ENCODE results near the gene RIMS3. TPM values are rescaled to one million over a fixed set of nuclear protein-coding genes. Genes with fewer than 3 reads are reported as not detected.

RIMS3 gene
- total and polyA plus RNA-seq, 4 donors: 4.9 to 18.3 (median 11.5) TPM

- no peaks in the 10 kb centered on the region for H3K27me3 ChIP-seq (ENCODE audit: control insufficient read depth in 1 of 2, insufficient read depth in 2 of 2, low read length in 1 of 2)
- no peak for ATAC-seq (ENCODE audit: low FRiP score)
These were observed 21.6 kb upstream of the RIMS3 start for GRCh38 chr1:40687059-40687458.

GRCh38 chr1:40684669-40685068, 19.2 kb upstream of the RIMS3 start:
- 94 to 96% methylated on average over 3 of the region's 3 CpGs for WGBS, 2 donors
- ATAC-seq (ENCODE audit: low FRiP score): no peak
- intact Hi-C loops (cut with DNase I): no loop called here
- no peaks in the 10 kb centered on the region for H3K27me3 ChIP-seq (ENCODE audit: control insufficient read depth in 1 of 2, insufficient read depth in 2 of 2, low read length in 1 of 2)
- no peak for DNase-seq
- H3K9me3 ChIP-seq (ENCODE audit: control insufficient read depth, low read length): no peaks in the 10 kb centered on the region
- H3K4me1 ChIP-seq (ENCODE audit: control insufficient read depth in 1 of 2, insufficient read depth in 2 of 2, low read length in 2 of 2): no peaks in the 10 kb centered on the region
- H3K4me3 ChIP-seq (ENCODE audit: low read length in 2 of 2): no peak overlapping the region
- H3K27ac ChIP-seq (ENCODE audit: low read depth in 1 of 2, low read length in 2 of 2): no peak overlapping the region
- H3K36me3 ChIP-seq (ENCODE audit: control insufficient read depth in 1 of 2, insufficient read depth in 2 of 2, low read length in 1 of 2): no peaks in the 10 kb centered on the region

More at GRCh38 chr1:40687059-40687458, 21.6 kb upstream of the RIMS3 start:
- no peak overlapping the region for H3K27ac ChIP-seq (ENCODE audit: low read depth in 1 of 2, low read length in 2 of 2)
- no peak overlapping the region for H3K4me3 ChIP-seq (ENCODE audit: low read length in 2 of 2)
- DNase-seq: no peak
- 93 to 96% methylated on average over 7 of the region's 7 CpGs for WGBS, 2 donors
- no peaks in the 10 kb centered on the region for H3K4me1 ChIP-seq (ENCODE audit: control insufficient read depth in 1 of 2, insufficient read depth in 2 of 2, low read length in 2 of 2)
- intact Hi-C loops (cut with DNase I): no loop called here
- no peaks in the 10 kb centered on the region for H3K9me3 ChIP-seq (ENCODE audit: control insufficient read depth, low read length)
- no peaks in the 10 kb centered on the region for H3K36me3 ChIP-seq (ENCODE audit: control insufficient read depth in 1 of 2, insufficient read depth in 2 of 2, low read length in 1 of 2)

GRCh38 chr1:40679165-40679953, 13.9 kb upstream of the RIMS3 start:
- DNase-seq (no peak), ATAC-seq (ENCODE audit: low FRiP score) (no peak)
- WGBS, 2 donors: 98 to 99% methylated on average over 2 of the region's 2 CpGs
- H3K36me3 ChIP-seq (ENCODE audit: control insufficient read depth in 1 of 2, insufficient read depth in 2 of 2, low read length in 1 of 2): no peaks in the 10 kb centered on the region
- H3K27ac ChIP-seq (ENCODE audit: low read depth in 1 of 2, low read length in 2 of 2): no peak overlapping the region
- no peaks in the 10 kb centered on the region for H3K9me3 ChIP-seq (ENCODE audit: control insufficient read depth, low read length)
- H3K4me1 ChIP-seq (ENCODE audit: control insufficient read depth in 1 of 2, insufficient read depth in 2 of 2, low read length in 2 of 2): peaks cover 0 to 2% of the 10 kb centered on the region in 2 donors
- no peaks in the 10 kb centered on the region for H3K27me3 ChIP-seq (ENCODE audit: control insufficient read depth in 1 of 2, insufficient read depth in 2 of 2, low read length in 1 of 2)
- intact Hi-C loops (cut with DNase I): loop anchor here in 1 of 2 donors (10.0 kb wide), 1 partner anchor 165 kb away; no protein-coding TSS in a partner anchor
- no peak overlapping the region for H3K4me3 ChIP-seq (ENCODE audit: low read length in 2 of 2)

DNA sequence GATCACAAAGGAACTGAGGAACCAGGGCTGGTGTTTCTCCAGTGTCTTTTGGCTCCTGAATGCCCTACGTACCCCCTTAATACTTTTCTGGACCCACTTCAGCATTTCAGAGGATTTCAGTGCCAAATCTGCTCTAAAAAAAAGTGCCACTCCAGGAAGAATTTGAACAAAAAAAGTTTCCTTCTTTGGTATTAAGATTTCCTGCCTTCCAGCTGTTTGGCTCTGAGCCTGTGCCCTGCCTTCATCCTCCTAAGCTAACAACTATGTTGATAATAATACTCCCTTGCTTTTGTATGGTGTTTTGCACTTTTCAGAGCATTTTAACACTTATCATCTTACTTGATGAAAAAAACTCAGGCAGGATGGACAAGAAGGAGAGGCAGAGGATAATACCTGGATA, 11.0 kb upstream of the RIMS3 start:
- Histone ChIP-seq H3K27ac (ENCODE audit: low read depth in 1 of 2, low read length in 2 of 2) (no peak overlapping the region), H3K9me3 (ENCODE audit: control insufficient read depth, low read length) (no peaks in the 10 kb centered on the region), H3K4me3 (ENCODE audit: low read length in 2 of 2) (no peak overlapping the region), H3K36me3 (ENCODE audit: control insufficient read depth in 1 of 2, insufficient read depth in 2 of 2, low read length in 1 of 2) (no peaks in the 10 kb centered on the region), H3K27me3 (ENCODE audit: control insufficient read depth in 1 of 2, insufficient read depth in 2 of 2, low read length in 1 of 2) (no peaks in the 10 kb centered on the region), H3K4me1 (ENCODE audit: control insufficient read depth in 1 of 2, insufficient read depth in 2 of 2, low read length in 2 of 2) (peaks cover 0 to 2% of the 10 kb centered on the region in 2 donors)
- DNase-seq (no peak), ATAC-seq (ENCODE audit: low FRiP score) (no peak)
- WGBS, 2 donors: 2 to 5% methylated on average over 1 of the region's 1 CpG
- intact Hi-C loops (cut with DNase I): loop anchor here in 1 of 2 donors (10.0 kb wide), 1 partner anchor 168 kb away; no protein-coding TSS in a partner anchor

GRCh38 chr1:40673452-40673851, 8.0 kb upstream of the RIMS3 start:
- H3K4me1 ChIP-seq (ENCODE audit: control insufficient read depth in 1 of 2, insufficient read depth in 2 of 2, low read length in 2 of 2): peaks cover 0 to 2% of the 10 kb centered on the region in 2 donors
- ATAC-seq (ENCODE audit: low FRiP score) (no peak), DNase-seq (no peak)
- no peak overlapping the region for H3K4me3 ChIP-seq (ENCODE audit: low read length in 2 of 2)
- intact Hi-C loops (cut with DNase I): loop anchor here in 1 of 2 donors (10.0 kb wide), 1 partner anchor 171 kb away; no protein-coding TSS in a partner anchor
- H3K36me3 ChIP-seq (ENCODE audit: control insufficient read depth in 1 of 2, insufficient read depth in 2 of 2, low read length in 1 of 2): no peaks in the 10 kb centered on the region
- no peaks in the 10 kb centered on the region for H3K9me3 ChIP-seq (ENCODE audit: control insufficient read depth, low read length)
- WGBS, 2 donors: 69 to 80% methylated on average over 4 of the region's 4 CpGs
- no peak overlapping the region for H3K27ac ChIP-seq (ENCODE audit: low read depth in 1 of 2, low read length in 2 of 2)
- no peaks in the 10 kb centered on the region for H3K27me3 ChIP-seq (ENCODE audit: control insufficient read depth in 1 of 2, insufficient read depth in 2 of 2, low read length in 1 of 2)

DNA sequence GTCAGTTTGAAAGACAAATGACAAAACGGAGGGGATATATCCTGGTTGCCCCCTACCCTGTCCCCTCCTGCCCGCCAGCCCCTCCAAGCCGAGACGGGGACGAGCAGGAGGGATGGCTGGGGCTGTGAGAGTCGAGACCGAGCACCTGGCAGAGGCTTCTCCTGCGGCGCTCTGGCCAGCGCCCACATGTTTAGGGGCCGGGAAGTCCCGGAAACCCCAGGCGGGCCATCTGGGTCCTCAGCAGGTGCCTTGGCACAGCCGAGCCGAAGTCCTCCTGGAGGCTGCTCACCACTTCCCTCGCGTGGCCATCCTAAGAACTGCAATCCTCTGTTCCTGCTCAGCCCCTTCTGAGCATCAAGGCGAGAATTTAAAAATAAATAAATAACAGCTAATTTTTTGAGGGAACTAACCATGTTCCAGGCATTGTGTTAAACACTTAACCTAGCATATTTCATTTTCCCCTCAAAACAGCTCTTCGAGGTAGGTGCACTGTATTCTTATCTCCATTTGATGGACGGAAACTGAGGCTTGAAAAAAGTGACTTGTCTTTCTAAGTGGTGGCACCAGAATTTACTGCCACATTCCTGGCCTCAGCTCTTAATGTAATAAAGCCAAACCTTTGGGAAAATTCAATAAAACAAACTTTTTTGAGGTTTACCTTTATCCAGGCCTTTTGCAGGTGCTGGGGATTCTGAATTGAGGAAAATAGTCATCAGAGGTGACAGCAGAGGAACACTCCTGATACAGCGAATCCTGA, 3.5 kb upstream of the RIMS3 start:
- H3K4me1 ChIP-seq (ENCODE audit: control insufficient read depth in 1 of 2, insufficient read depth in 2 of 2, low read length in 2 of 2): no peaks in the 10 kb centered on the region
- no peaks in the 10 kb centered on the region for H3K9me3 ChIP-seq (ENCODE audit: control insufficient read depth, low read length)
- ATAC-seq (ENCODE audit: low FRiP score) (peak; percentile 86), DNase-seq (peak; percentile 88 to 94)
- no peaks in the 10 kb centered on the region for H3K36me3 ChIP-seq (ENCODE audit: control insufficient read depth in 1 of 2, insufficient read depth in 2 of 2, low read length in 1 of 2)
- no peak overlapping the region for H3K27ac ChIP-seq (ENCODE audit: low read depth in 1 of 2, low read length in 2 of 2)
- H3K27me3 ChIP-seq (ENCODE audit: control insufficient read depth in 1 of 2, insufficient read depth in 2 of 2, low read length in 1 of 2): no peaks in the 10 kb centered on the region
- intact Hi-C loops (cut with DNase I): loop anchor here (5.0 kb wide), 1 partner anchor 57 kb away; no protein-coding TSS in a partner anchor
- no peak overlapping the region for H3K4me3 ChIP-seq (ENCODE audit: low read length in 2 of 2)
- 13% methylated on average over 21 of the region's 21 CpGs for WGBS, 2 donors

DNA sequence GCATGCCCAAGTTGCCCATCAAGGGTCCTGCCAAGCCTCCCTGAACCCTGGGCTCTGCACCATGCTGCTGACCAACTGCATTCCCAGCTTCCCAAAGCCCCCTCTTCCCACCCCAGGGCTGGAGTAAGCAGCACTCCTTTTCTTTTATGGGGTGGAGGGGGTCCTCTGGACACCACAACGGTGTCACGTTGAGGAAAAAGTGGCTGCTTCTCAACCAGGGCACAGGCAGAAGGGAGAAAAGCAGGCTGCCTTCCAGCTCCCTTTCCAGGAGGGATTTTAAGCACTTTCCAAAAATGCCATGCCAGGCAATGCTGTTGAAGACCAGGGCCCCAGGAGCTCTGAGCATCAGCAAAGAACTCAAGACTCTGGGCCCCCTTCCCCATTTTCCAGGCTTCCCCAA, 691 bp downstream of the RIMS3 start:
- Histone ChIP-seq H3K9me3 (ENCODE audit: control insufficient read depth, low read length) (no peaks in the 10 kb centered on the region), H3K27me3 (ENCODE audit: control insufficient read depth in 1 of 2, insufficient read depth in 2 of 2, low read length in 1 of 2) (no peaks in the 10 kb centered on the region), H3K4me1 (ENCODE audit: control insufficient read depth in 1 of 2, insufficient read depth in 2 of 2, low read length in 2 of 2) (no peaks in the 10 kb centered on the region), H3K36me3 (ENCODE audit: control insufficient read depth in 1 of 2, insufficient read depth in 2 of 2, low read length in 1 of 2) (no peaks in the 10 kb centered on the region), H3K27ac (ENCODE audit: low read depth in 1 of 2, low read length in 2 of 2) (peak overlapping the region in 1 of 2 donors; percentile 10), H3K4me3 (ENCODE audit: low read length in 2 of 2) (peak overlapping the region in 1 of 2 donors; percentile 77)
- ATAC-seq (ENCODE audit: low FRiP score) (no peak), DNase-seq (no peak)
- WGBS, 2 donors: 6 to 11% methylated on average over 2 of the region's 2 CpGs
- intact Hi-C loops (cut with DNase I): loop anchor here (5.0 kb wide), 1 partner anchor 52 kb away; no protein-coding TSS in a partner anchor

DNA sequence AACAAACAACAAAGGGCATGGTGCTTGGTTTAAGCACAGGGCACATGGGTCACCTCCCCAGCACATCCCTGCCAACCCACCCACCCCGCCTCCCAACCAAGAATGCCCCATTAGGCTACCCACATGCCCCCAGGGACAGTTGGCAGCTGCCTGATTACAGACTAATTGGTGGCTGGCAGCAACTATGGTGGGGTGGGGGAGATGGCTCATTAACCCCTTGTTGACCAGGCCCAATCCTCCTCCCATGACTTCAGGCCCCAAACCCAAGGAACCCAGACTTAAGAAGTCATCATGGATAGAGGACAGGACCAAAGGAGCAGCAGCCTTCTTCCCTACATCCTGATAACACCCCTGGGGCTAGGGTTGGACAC, 1.3 kb downstream of the RIMS3 start:
- H3K4me3 ChIP-seq (ENCODE audit: low read length in 2 of 2): no peak overlapping the region
- no peaks in the 10 kb centered on the region for H3K9me3 ChIP-seq (ENCODE audit: control insufficient read depth, low read length)
- 90 to 97% methylated on average over 1 of the region's 1 CpG for WGBS, 2 donors
- DNase-seq: no peak
- no peaks in the 10 kb centered on the region for H3K27me3 ChIP-seq (ENCODE audit: control insufficient read depth in 1 of 2, insufficient read depth in 2 of 2, low read length in 1 of 2)
- no peak overlapping the region for H3K27ac ChIP-seq (ENCODE audit: low read depth in 1 of 2, low read length in 2 of 2)
- no peaks in the 10 kb centered on the region for H3K4me1 ChIP-seq (ENCODE audit: control insufficient read depth in 1 of 2, insufficient read depth in 2 of 2, low read length in 2 of 2)
- H3K36me3 ChIP-seq (ENCODE audit: control insufficient read depth in 1 of 2, insufficient read depth in 2 of 2, low read length in 1 of 2): no peaks in the 10 kb centered on the region
- intact Hi-C loops (cut with DNase I): no loop called here
- ATAC-seq (ENCODE audit: low FRiP score): no peak

Data from aorta (tissue), 5 donors.